A673 (cell line): ENCODE data around the gene CDK15.

Source experiments
- EZH2 ChIP-seq: fragments of 200-600 bp; sonication (generic); IDR thresholded peaks from 2 replicates; pipeline ENCODE4 v1.6.1; 2017; ENCODE audit warnings: borderline replicate concordance, low read depth, mild to moderate bottlenecking, mixed read lengths, antibody characterized with exemption, low read length; ENCODE audit not compliant: poor library complexity, severe bottlenecking
- TF ChIP-seq, protein P1 (sequence below): fragments of 300-800, 200-600 bp; sonication (generic); conservative IDR thresholded peaks from 2 replicates; pipeline ENCODE4 v1.5.1; 2017; ENCODE audit warnings: low read depth, mild to moderate bottlenecking, antibody characterized with exemption, low read length, moderate library complexity, mixed read lengths

DNA sequence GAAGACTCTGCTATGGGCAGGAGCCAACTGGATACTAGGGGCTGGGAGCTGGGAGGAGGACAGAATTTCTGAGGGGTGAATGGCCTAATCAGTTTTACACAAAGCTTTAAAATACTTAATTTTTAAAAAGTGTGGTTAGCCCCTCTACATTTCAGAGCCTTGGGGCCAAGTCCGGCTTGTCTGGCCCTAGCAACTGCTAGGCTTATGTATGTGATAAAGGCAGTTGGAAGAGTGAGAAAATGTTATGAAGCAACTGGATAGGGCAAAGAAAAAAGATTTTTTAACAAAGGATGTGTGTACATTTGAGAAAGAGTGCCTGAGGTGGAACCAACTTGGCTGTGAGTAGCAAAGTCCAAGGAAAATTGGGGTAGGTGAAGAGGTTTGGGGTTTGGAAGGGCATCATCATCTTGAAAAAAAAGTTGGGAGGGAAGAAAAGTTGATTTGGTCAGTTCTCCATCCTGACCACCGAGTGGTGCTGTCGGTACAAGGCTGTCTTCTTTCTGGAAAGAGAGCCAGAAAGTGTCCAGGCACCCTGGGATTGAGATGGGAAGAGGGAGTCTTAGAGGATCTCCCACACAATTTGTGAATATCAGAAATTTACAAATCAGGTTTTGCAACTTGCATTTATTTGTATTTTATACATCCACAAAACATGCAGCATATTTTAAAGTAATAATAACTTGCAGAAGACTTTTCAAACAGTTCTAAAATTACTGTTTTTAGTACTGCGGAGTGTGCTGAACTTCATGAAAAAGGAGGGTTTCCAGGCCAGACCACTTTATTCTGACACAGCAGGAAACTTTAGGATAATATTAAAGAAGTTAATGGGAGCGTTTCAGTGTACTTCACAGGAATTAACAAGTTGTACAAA, 10.5 kb upstream of the CDK15 start:
- TF ChIP-seq, protein P1, sequence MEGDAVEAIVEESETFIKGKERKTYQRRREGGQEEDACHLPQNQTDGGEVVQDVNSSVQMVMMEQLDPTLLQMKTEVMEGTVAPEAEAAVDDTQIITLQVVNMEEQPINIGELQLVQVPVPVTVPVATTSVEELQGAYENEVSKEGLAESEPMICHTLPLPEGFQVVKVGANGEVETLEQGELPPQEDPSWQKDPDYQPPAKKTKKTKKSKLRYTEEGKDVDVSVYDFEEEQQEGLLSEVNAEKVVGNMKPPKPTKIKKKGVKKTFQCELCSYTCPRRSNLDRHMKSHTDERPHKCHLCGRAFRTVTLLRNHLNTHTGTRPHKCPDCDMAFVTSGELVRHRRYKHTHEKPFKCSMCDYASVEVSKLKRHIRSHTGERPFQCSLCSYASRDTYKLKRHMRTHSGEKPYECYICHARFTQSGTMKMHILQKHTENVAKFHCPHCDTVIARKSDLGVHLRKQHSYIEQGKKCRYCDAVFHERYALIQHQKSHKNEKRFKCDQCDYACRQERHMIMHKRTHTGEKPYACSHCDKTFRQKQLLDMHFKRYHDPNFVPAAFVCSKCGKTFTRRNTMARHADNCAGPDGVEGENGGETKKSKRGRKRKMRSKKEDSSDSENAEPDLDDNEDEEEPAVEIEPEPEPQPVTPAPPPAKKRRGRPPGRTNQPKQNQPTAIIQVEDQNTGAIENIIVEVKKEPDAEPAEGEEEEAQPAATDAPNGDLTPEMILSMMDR = peak; percentile 82
- no peak for TF ChIP-seq EZH2
